Measurements from ENCODE around the gene ECHDC3.

ECHDC3 gene

DNA sequence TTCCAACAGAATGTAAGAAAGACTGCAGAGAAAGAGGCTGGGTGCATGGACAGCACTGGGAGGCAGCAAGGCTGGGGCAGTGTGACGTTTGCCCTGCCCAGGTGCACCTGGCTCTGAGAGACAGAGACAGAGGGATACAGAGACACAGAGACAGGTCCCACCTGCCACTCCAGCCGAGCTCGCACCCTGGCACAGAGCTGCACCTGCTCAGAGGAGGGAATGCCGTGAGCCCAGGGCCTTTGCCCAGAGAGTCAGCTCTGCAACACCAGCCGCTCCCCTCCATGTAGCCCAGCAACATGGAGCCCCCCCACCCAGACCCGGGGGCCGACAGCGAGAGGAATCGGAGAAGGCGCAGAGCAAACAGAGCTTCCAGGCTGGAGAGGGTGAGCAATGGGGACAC lies 45.7 kb downstream of the ECHDC3 start:
- no peak for DNase-seq

DNA sequence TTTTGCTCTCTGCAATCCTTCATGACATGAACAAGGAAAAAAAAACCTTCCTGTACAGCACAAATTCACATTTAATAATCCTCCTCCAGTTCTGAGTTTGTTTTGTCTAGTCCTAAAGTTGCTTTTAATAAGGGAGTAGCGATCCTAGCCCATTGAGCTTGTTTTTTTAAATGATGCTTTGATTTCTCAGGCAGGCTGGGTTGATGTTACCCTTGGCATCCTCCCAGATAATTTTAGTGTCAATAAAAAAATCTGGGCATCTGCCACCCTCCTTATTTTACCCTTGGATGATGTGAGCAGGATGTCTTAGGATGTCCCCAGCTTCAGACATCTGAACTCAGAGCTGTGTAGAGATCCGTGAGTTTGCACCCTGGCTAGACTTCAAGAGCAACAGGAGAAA lies 47.1 kb downstream of the ECHDC3 start:
- no peak for DNase-seq

DNA sequence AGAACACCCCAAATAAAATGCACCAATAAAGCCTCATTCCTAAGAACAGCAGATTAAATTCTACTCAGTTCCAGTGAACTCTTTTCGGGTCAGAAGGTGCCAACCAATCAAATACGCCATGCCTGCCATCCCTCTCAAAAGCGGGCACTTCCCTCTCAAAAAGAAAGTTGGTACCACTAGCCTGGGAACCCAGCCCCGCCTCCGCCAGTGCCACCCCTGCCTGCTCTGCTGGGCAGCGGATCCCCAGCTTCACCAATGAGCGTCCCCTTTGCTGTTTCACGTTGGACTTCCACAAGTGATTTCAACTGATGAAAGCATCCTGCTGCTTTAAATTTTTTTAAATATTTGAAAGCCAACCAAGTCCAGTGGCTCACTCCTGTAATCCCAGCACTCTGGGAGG lies 47.8 kb downstream of the ECHDC3 start:
- no peak for DNase-seq

DNA sequence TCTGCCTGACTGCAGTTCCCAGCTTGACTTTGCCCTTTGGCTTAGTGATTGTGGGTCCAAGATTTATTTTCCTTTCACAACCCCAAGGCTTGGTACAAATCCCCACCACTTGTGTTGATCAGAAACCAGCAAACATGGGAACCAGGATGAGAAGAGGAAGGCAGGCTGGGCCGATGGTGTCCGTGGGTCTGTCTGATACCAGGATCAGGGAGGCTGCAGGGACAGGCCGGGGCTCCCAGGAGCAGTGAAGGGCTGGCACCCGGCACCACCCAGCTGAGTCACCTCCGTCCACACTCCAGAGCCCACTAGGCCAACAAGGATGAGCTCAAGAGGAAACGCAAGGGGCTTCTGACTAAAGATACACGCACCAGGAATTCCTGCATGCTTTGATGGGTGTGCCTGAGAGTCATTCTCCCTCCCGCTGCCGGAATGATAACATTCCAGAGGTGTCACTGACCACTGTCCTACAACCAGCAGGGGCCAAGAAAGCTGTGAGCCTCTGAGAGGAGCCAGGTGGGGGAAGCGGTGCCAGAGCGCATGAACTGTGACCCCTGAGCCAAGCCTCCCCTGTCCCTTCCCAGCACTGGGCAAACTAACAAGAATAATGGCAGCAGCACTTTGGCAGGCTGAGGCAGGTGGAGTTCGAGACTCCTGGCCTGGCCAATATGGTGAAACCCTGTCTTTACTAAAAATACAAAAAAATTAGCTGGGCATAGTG lies 51.7 kb downstream of the ECHDC3 start:
- DNase-seq, result no peak

DNA sequence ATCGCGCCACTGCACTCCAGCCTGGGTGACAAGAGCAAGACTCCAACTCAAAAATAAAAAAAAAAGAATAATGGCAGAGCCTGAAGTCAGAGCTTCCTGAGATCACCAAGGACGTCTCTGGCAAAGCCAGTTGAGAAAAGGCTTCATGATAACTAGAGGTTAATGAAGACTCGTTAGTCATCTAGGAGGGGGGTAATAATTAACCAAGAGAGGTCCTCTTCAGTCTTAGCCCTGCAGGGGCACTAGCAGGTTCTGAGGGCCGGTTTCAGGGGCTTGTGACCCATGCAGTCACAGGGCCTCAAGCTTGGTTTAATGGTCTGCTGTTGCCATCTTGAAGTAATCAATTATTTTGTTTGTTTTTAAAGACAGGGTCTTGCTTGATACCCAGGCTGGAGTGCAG lies 52.4 kb downstream of the ECHDC3 start:
- DNase-seq, result no peak

DNA sequence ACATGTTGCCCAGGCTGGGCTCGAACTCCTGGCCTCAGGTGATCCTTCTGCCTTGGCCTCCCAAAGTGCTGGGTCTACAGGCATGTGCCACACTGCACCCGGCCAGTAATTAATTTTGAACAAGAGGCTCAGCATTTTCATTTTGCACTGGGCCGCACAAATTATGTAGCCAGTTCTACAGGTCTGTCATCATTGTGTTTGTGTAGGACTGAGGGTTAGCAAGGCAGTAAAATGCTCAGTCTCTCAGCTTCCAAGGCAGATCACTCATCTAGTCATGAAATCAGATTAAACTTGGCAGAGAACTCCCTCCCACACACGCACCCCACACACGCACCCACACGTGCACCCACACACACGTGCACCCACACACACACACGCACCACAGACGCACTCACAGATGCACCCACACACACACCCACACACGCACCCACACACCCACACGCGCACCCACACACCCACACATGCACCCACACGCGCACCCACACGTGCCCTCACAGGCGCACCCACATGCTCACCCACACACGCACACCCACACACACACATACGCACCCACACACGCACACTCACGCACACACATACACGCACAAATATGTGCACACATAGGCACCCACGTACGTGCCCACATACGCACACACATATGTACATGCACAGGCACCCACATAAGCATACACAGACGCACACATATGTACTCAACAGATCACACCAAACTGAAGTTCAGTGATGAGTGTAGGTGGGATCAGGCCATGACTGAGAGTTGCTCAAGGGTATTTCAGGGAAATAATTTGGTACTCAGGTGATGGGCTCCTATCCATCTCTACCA lies 53.1 kb downstream of the ECHDC3 start:
- no peak for DNase-seq

DNA sequence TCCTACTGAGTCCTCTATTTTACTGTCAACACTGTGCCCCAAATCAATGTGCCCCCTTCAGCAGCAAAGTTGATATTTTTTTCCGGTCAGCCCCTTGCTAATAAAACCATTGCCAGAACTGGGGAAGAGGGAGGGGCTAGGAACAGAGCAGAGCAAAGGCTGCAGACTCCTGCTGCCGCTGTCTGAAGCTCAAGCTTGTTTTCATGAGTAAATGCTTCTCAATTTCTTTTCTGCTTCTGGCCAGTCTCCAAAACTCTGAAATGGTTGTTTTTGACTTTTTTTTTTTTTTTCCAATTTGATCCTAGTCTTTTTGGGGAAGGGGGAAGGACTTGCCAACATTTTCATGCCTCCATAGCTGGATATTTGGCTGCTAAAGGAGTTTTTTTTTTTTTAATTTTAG lies 54.3 kb downstream of the ECHDC3 start:
- no peak for DNase-seq

DNA sequence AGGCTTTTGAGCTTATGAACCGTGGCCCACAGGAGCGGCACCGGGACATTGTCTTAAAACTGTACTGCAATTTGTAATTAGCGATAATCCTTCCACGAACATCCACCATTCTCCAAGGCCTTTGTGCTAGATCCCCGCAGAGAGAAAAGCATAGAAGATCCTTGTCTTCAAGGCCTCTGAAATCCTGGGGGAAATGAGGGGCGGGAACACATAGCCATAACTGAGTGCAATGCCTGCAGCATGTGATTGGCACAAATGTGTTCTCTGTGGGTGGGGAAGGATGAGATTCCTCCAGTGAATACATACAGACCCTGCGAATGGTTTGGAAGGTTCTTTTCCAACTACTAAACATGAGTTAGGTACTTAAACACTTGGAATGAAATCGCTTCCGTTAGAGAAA lies 55.1 kb downstream of the ECHDC3 start:
- no peak for DNase-seq

DNA sequence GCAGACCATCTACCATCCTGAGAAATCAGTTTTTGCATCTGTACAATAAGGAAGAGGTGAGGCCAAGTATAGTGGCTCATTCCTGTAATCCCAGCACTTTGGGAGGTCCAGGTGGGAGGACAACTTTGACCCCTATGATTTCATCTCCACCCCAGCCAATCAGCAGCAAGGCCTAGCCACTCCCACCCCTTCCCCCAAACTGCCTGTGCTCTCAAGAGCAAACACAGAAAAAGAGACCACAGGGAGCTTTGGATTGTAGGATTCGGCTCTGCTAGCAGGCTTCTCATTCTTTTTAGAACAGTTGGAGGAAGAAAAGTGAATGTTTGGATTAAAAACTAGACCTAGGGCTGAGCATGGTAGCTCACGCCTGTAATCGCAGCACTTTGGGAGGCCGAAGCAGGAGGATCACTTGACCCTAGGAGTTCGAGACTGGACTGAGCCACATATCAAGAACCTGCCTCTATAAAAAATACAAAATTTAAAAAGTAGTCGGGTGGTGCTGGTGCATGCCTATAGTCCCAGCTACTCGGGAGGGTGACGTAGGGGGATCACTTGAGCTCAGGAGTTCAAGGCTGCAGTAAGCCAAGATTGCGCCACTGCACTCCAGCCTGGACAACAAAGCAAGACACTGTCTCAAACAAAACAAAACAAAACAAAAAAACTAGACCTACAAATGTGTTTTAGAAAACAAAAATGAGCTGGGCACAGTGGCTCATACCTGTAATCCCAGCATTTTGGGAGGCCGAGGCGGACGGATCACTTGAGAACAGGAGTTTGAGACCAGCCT lies 55.9 kb downstream of the ECHDC3 start:
- DNase-seq, result no peak

DNA sequence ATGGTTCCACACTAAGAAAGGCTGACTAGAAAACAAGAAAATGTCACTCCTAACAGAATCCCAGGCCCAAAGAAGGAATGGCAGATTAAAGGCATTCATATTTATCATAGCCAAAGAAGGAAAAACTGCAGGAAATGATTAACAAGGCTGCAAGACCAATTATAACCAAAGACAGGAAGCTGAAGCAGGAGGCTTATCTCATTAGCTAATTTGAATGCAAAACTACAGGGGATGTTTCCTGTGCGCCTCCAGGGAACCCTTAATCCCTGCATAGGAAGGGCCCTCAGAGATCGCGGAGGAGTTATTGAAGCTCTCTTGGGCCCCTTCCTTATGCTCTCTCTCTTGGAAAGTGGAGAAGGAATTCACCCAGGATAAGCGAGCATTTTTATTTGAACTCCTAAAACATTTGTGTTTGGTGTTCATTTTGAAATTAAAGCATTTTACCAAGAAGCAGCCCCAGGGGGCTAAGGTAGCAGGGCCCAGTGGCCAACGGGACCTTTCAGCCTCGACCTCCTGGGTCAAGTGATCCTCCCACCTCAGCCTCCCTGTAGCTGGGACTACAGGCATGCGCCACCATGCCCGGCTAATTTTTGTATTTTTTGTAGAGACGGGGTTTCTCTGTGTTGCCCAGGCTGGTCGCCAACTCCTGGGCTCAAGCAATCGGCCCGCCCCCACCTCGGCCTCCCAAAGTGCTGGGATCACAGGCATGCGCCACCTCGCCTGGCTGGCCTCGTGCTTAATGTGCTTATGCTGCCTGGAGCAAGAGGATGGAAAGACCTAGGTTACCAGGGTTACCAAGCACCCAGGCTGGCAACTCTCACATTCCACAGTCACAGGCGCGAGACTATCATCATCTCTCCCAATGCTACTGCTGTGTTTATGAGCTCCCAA lies 56.9 kb downstream of the ECHDC3 start:
- no peak for DNase-seq

DNA sequence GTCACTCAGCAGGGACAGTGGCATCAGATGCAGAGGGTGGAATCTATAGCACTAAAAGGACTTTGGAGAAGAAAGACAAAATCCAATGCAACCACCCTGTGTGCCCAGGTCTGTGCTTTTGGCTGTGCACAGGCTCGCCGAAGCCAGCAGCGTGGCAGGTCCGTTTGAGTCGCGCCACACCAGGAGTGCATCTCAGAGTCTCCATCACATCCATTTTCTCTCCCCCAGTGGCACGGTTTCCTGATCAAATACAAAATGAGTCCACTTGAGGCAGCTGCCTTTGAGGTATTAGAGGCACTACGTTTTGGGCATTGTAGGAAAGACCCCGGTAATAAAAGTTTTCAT lies 57.5 kb downstream of the ECHDC3 start:
- DNase-seq, result no peak

DNA sequence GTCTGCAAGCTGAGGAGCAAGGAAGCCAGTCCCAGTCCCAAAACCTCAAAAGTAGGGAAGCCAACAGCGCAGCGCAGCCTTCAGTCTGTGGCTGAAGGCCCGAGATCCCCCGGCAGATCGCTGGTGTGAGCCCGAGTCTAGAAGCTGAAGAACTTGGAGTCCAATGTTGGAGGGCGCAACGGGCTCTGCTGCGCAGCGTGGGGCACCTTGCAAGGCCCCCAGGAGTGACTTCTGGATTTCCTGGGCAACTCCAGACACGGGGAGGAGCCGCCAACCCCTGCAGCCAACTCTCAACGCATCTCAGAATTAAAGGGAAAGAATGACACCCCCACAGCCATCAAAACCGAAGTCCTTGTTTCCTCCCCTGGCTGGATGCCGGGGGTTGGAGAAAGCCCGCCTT lies 62.2 kb downstream of the ECHDC3 start:
- no peak for DNase-seq

DNA sequence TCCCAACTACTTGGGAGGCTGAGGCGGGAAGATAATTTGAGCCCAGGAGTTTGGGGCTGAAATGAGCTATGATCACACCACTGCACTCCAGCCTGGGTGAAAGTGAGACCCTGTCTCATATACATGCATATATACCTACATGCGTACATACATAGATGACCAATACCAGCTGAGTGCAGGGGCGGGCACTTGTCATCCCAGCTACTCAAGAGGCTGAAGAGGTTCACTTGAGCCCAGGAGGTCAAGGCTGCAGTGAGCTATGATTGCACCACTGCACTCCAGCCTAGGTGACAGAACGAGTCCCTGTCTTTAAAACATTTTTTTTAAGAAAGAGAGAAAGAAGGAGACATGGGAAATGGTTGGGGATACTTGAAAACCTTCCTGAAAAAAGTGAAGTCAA lies 63.6 kb downstream of the ECHDC3 start:
- no peak for DNase-seq

DNA sequence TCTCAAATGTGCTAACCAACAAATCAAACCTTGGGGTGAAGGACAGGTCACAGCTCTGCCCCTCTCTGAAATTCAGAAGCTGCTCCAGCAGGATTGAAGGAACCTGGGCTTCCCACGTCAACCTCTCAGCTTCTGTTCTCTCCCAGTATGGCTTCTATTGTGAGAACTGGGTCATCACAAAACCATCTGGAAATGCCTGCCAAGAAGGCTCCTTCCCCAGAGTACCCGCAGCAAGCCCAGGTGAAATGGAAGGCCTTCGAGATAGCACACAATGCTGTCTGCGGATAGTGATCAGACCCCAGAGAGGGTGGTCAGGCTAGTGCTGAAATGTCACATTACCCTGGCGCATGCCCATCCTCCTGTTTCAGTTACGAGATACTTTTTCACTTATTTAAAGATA lies 64.5 kb downstream of the ECHDC3 start:
- DNase-seq, result no peak

DNA sequence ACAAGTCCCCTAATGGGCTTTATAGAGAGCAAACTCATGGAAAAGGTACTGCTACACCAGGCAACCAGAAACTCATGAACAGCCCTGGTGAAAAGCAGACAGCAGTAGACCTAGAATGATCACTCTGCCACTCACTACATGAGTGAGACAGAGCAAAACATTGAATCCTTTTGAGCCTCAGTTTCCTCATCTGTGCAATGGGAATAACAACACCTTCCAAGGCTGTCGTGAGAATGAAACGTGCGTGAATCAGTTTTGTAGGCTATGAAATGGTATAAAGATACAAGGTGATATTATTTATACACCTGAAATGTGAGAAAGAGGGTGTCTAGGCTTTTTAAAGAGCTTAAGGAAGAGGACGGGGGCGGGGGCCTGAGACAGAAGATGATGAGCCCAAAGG lies 66.6 kb downstream of the ECHDC3 start:
- DNase-seq, result no peak

DNA sequence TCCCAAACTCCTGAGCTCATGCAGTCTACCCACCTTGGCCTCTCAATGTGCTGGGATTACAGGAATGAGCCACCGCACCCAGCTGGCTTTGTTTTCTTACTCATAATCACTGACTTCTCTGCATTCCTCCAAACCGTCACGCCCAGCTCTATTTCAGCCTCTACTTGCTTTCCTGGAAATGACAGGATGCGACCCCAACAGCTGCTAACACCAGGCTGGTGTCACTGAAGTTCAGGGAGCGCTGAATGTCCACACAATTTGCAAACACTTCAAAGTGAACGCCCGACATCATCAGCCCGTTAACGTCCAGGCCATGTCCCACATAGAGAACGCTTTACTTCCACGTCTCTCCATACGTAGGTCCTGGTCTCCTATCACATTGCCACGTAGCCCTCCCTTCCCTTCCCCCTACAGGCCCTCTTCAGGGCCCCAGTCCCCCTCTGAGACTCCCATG lies 68.2 kb downstream of the ECHDC3 start:
- DNase-seq, result no peak

DNA sequence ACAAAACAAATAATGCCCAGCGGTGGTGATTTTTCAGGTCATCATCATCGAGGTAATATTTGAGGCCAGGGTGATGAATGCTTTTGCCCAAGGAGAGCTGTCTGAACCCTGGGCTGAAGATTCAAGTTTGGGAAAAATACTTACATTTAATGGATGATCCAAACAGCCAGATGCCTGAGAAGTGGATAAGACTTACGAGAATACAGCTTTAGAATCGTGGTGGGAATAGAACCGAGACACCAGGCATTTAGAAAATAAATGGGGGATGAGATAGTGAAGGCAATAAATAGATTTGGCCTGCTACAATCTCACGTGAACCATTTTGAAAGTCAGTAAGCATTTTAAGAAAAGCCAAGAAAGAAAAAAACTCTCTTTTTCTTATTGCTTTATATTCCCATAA lies 68.8 kb downstream of the ECHDC3 start:
- DNase-seq, result no peak

DNA sequence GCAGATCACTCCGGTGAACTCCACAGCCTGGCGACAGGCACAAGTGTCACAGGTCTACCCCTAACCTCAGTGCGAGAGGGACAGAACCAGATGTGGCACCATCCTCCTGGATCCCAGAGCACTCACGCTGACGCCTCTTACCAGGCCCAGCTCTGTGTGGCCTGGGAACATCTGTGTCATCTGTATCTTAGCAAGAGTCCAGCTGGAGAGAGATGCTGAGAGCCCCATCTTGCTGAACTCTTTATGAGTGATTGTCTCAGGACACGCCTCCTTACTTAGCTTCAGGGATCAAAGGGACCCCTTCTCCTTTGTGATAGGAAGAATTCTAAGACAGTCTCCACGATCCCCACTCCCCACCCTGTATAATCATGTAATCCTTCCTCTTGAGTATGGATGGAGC lies 71.0 kb downstream of the ECHDC3 start:
- no peak for DNase-seq

Measured in stimulated activated CD4-positive, alpha-beta T cell treated with anti-CD3 and anti-CD28 coated beads, Interleukin-15, amount 100 ng/mL, for 24 hours (primary cell).